Lung (tissue), 12 donors: ENCODE data around the gene OR52B2. TPM values are rescaled to one million over a fixed set of nuclear protein-coding genes. Genes with fewer than 3 reads are reported as not detected.

Source experiments
- ATAC-seq: fragments of 200-7000 bp; cut with Tn5 transposase; one replicate; pipeline ENCODE4 v1.9.1; 2020; ENCODE audit warnings: moderate number of reproducible peaks; ENCODE audit not compliant: insufficient read depth, low FRiP score
- DNase-seq, 3 donors: peaks; one replicate each; pipeline ENCODE4 v3.0.0-alpha.2; 2013 to 2017
- H3K27ac ChIP-seq, 2 donors: one replicate each; pipeline ENCODE4 v1.5.1; 2013; ENCODE audit warnings: mild to moderate bottlenecking in 2 of 2, moderate library complexity in 2 of 2, control low read depth in 1 of 2, inconsistent platforms in 1 of 2, low read depth in 1 of 2, low read length in 1 of 2
- H3K27me3 ChIP-seq, 3 donors: one replicate each; pipeline ENCODE4 v1.5.1; 2013; ENCODE audit warnings: low read length in 2 of 3; ENCODE audit not compliant: control insufficient read depth in 3 of 3, insufficient read depth in 3 of 3
- H3K36me3 ChIP-seq, 4 donors: one replicate each; pipeline ENCODE4 v1.5.1; 2013; ENCODE audit warnings: low read length in 4 of 4, mild to moderate bottlenecking in 1 of 4, moderate library complexity in 1 of 4; ENCODE audit not compliant: control insufficient read depth in 4 of 4, insufficient read depth in 4 of 4
- H3K4me1 ChIP-seq, 5 donors: one replicate each; pipeline ENCODE4 v1.5.1; 2013; ENCODE audit warnings: low read length in 5 of 5, mild to moderate bottlenecking in 2 of 5, moderate library complexity in 1 of 5; ENCODE audit not compliant: control insufficient read depth in 5 of 5, insufficient read depth in 5 of 5
- H3K4me3 ChIP-seq: one replicate; pipeline ENCODE4 v1.5.1; 2013; ENCODE audit warnings: mild to moderate bottlenecking, control low read depth, moderate library complexity
- H3K9ac ChIP-seq, 2 donors: one replicate each; pipeline ENCODE4 v1.5.1; 2013; ENCODE audit warnings: low read length in 2 of 2, control low read depth in 1 of 2; ENCODE audit not compliant: insufficient read depth in 1 of 2
- H3K9me3 ChIP-seq, 4 donors: one replicate each; pipeline ENCODE4 v1.5.1; 2013; ENCODE audit warnings: low read length in 3 of 4, mild to moderate bottlenecking in 1 of 4, moderate library complexity in 1 of 4; ENCODE audit not compliant: control insufficient read depth in 4 of 4, insufficient read depth in 3 of 4
- CTCF ChIP-seq: IDR thresholded peaks from 2 replicates; pipeline ENCODE4 v1.5.1; 2012; ENCODE audit warnings: mild to moderate bottlenecking; ENCODE audit errors: control extremely low read depth, extremely low read depth
- WGBS, 2 donors: extraction: QIAGEN DNeasy Blood & Tissue Kit; methylation state at CpG; one replicate each; pipeline ENCODE4 v1.1.7; 2013; 5-methylcytosine and 5-hydroxymethylcytosine counted together
- polyA plus RNA-seq, 2 donors: library from polyadenylated mRNA; stranded (reverse); fragments of 200-250 nt; gene quantifications; one replicate each; pipeline ENCODE4 v1.2.1, GENCODE V29; 2013
- total RNA-seq, 2 donors: library from RNA; depleted of rRNA in 1 of 2; stranded (reverse); fragments of >200 nt in 1 of 2; gene quantifications; one replicate each; pipeline ENCODE4 v1.2.1, GENCODE V29; 2014 to 2021
- donor health status: control.
- donor health status: control.
- donor health status: Bipolar disorder and iron deficiency.
- donor health status: healthy.
- donor health status: DM: yes; HTN: yes; CAD: no.

Gene OR52B2
- total and polyA plus RNA-seq, 4 donors: not detected

GRCh38 chr11:6194065-6194581, 24.0 kb upstream of the OR52B2 start:
- no peak overlapping the region for H3K9ac ChIP-seq

GRCh38 chr11:6191742-6192141, 21.6 kb upstream of the OR52B2 start:
- Histone ChIP-seq H3K27me3 (no peaks in the 10 kb centered on the region), H3K27ac (no peak overlapping the region), H3K4me1 (no peaks in the 10 kb centered on the region), H3K36me3 (no peaks in the 10 kb centered on the region), H3K4me3 (no peak overlapping the region), H3K9ac (no peak overlapping the region), H3K9me3 (no peaks in the 10 kb centered on the region)
- DNase-seq (no peak), ATAC-seq (peak; percentile 58)
- no peak for TF ChIP-seq CTCF

More at GRCh38 chr11:6194065-6194581, 24.0 kb upstream of the OR52B2 start:
- H3K4me1 ChIP-seq: no peaks in the 10 kb centered on the region
- WGBS, 2 donors: 72 to 91% methylated on average over 1 of the region's 1 CpG
- H3K27ac ChIP-seq: no peak overlapping the region
- no peak for ATAC-seq
- no peaks in the 10 kb centered on the region for H3K36me3 ChIP-seq
- H3K27me3 ChIP-seq: no peaks in the 10 kb centered on the region
- no peak overlapping the region for H3K4me3 ChIP-seq
- no peak for DNase-seq
- TF ChIP-seq CTCF: no peak
- H3K9me3 ChIP-seq: no peaks in the 10 kb centered on the region

- H3K27ac ChIP-seq: no peak overlapping the region
- H3K4me3 ChIP-seq: no peak overlapping the region
- DNase-seq: no peak
- TF ChIP-seq CTCF: no peak
- no peaks in the 10 kb centered on the region for H3K9me3 ChIP-seq
- H3K4me1 ChIP-seq: peaks cover 0 to under 1% (median 0%) of the 10 kb centered on the region in 5 donors
- H3K36me3 ChIP-seq: no peaks in the 10 kb centered on the region
- no peaks in the 10 kb centered on the region for H3K27me3 ChIP-seq
- no peak overlapping the region for H3K9ac ChIP-seq
- no peak for ATAC-seq
- WGBS, 2 donors: 43 to 66% methylated on average over 2 of the region's 2 CpGs
Observed at GRCh38 chr11:6175440-6175839, 5.3 kb upstream of the OR52B2 start.
